Breast epithelium (tissue), 4 donors: ENCODE measurements around the gene SLC31A1. TPM values are rescaled to one million over a fixed set of nuclear protein-coding genes. Genes with fewer than 3 reads are reported as not detected.
"Not testable (repeated sequence)": the region's sequence is repeated elsewhere in the genome, so short reads cannot be mapped to it uniquely, and the experiment has no call there.

Experiments used
- DNase-seq, 2 donors: peaks; one replicate each; pipeline ENCODE4 v3.0.0-alpha.2; 2019; ENCODE audit warnings: low spot score in 2 of 2
- H3K27ac ChIP-seq, 2 donors: fragments of 200-600 bp; sonication (generic) in 1 of 2; one replicate each; pipeline ENCODE4 v1.5.1; 2016 to 2019; ENCODE audit warnings: mild to moderate bottlenecking in 1 of 2
- H3K27me3 ChIP-seq, 2 donors: fragments of 200-600 bp; sonication (generic) in 1 of 2; one replicate each; pipeline versions ENCODE4 v1.5.1 to v1.6.0; 2017 to 2019; ENCODE audit warnings: control low read depth in 1 of 2, mild to moderate bottlenecking in 1 of 2
- H3K36me3 ChIP-seq: fragments of 200-600 bp; one replicate; pipeline ENCODE4 v1.5.1; 2019
- H3K4me1 ChIP-seq, 2 donors: fragments of 200-600 bp; sonication (generic); one replicate each; pipeline ENCODE4 v1.5.1; 2016 to 2019; ENCODE audit warnings: control low read depth in 1 of 2
- H3K4me3 ChIP-seq, 3 donors: fragments of 200-600 bp; sonication (generic); 1 replicate in 2 of 3; 2 replicates in 1 of 3; pipeline ENCODE4 v1.5.1; 2016 to 2019; ENCODE audit warnings: mild to moderate bottlenecking in 3 of 3, moderate library complexity in 2 of 3
- H3K9me3 ChIP-seq, 2 donors: fragments of 200-600 bp; sonication (generic) in 1 of 2; one replicate each; pipeline ENCODE4 v1.5.1; 2016 to 2019; ENCODE audit warnings: control low read depth in 1 of 2
- POLR2A ChIP-seq: fragments of 450-650 bp; IDR thresholded peaks from one replicate; pipeline ENCODE4 v1.6.1; 2016; ENCODE audit warnings: antibody characterized with exemption, mild to moderate bottlenecking, moderate library complexity
- POLR2AphosphoS5 ChIP-seq, 3 donors: sonication (generic); formaldehyde crosslinking; IDR thresholded peaks; one replicate each; pipeline ENCODE4 v1.6.1; 2017; ENCODE audit warnings: antibody characterized with exemption in 3 of 3
- intact Hi-C: fragments of 100-400 bp; cut with DNase I; formaldehyde crosslinking; loops from one replicate; pipeline ENCODE4 v1.15.1; 2023; ENCODE audit warnings: low total_unique reads
- total RNA-seq, 3 donors: library from RNA; depleted of rRNA; stranded (reverse); fragments of >200 nt; gene quantifications; one replicate each; pipeline ENCODE4 v1.1.0, GENCODE V29; 2016
- TF ChIP-seq, protein P1 (sequence below), 3 donors: fragments of 450-650 bp; IDR thresholded peaks; one replicate each; pipeline ENCODE4 v1.5.1; 2016 to 2017; ENCODE audit warnings: antibody characterized with exemption in 3 of 3, mild to moderate bottlenecking in 3 of 3, moderate library complexity in 3 of 3

SLC31A1 gene
- total RNA-seq, 3 donors from 2014 or later: 13.9 to 24.4 (median 18.7) TPM

DNA sequence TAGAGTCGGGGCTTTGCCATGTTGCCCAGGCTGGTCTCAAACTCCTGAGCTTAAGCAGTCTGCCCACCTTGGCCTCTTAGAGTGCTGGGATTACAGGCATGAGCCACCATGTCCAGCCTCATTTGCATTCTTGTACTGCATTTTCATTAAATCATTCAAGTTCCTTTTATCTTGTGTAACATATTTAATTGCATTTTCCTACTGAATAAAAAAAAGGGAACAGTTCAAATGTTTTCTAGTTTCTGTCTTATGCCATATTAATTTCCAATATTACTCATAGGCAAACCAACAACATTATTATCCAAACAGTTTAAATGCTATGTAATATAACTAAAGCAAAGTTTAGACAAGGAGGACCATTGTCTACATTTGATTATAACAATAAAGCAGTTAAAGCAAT, 6.1 kb downstream of the SLC31A1 start:
- no peaks in the 10 kb centered on the region for H3K9me3 ChIP-seq
- H3K4me1 ChIP-seq: peaks cover 0 to 2% of the 10 kb centered on the region in 2 donors
- DNase-seq: no peak
- H3K27ac ChIP-seq: no peak overlapping the region
- intact Hi-C loops: no loop called here
- no peaks in the 10 kb centered on the region for H3K27me3 ChIP-seq
- H3K36me3 ChIP-seq: no peaks in the 10 kb centered on the region
- TF ChIP-seq, protein P1, sequence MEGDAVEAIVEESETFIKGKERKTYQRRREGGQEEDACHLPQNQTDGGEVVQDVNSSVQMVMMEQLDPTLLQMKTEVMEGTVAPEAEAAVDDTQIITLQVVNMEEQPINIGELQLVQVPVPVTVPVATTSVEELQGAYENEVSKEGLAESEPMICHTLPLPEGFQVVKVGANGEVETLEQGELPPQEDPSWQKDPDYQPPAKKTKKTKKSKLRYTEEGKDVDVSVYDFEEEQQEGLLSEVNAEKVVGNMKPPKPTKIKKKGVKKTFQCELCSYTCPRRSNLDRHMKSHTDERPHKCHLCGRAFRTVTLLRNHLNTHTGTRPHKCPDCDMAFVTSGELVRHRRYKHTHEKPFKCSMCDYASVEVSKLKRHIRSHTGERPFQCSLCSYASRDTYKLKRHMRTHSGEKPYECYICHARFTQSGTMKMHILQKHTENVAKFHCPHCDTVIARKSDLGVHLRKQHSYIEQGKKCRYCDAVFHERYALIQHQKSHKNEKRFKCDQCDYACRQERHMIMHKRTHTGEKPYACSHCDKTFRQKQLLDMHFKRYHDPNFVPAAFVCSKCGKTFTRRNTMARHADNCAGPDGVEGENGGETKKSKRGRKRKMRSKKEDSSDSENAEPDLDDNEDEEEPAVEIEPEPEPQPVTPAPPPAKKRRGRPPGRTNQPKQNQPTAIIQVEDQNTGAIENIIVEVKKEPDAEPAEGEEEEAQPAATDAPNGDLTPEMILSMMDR (IDR thresholded peaks at IDR 0.05): no peak
- TF ChIP-seq POLR2A (no peak), POLR2AphosphoS5 (IDR thresholded peaks at IDR 0.05) (no peak)
- no peak overlapping the region for H3K4me3 ChIP-seq

DNA sequence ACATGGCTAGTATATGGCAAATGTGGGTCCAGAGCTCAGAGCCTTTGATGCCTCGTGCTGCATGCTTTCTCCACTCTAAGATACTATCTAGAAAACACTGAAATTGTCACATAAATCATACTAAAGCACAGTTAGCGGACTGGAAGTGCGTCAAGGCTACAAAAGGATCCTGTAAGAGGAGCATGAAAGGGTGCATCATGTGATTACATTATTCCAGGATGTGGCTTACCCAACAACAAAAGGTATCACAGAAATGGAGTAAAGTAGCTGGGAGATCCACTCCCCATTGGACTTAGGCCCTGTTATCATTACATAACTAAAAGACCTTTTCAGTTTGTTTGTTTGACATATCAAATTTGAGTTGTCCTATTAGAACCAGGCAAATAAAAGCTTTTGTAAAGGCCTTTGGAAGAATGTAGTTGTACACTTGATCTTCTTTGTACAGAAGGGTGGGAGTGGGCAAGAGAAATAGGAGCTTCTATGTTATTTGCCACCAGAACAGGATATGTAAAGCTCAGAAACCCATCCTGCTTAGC, 6.9 kb downstream of the SLC31A1 start:
- Histone ChIP-seq H3K9me3 (no peaks in the 10 kb centered on the region), H3K36me3 (no peaks in the 10 kb centered on the region), H3K27me3 (no peaks in the 10 kb centered on the region), H3K4me3 (no peak overlapping the region), H3K27ac (no peak overlapping the region), H3K4me1 (peaks cover 0 to 6% of the 10 kb centered on the region in 2 donors)
- intact Hi-C loops: no loop called here
- DNase-seq: no peak
- TF ChIP-seq POLR2A (no peak), POLR2AphosphoS5 (IDR thresholded peaks at IDR 0.05) (no peak)
- TF ChIP-seq, protein P1 (IDR thresholded peaks at IDR 0.05): no peak

DNA sequence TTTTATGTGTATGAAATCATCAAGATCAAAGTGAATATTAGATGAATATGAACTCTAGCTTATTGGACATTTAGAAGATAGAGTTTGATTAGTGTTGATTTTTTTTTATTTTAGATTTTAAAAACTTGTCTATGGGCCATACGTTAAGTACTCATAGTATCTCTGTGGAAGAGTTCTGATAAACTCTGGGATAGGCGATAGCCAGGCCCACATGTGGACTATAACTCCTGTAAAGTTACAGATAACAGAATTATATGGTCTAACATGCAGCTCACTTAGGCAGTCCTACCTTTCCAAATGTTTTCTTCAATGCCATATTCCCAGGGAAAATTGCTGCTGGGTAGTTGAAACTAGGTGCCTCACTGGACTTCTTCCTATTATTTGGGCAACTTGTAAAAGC, 10.4 kb downstream of the SLC31A1 start:
- no peaks in the 10 kb centered on the region for H3K9me3 ChIP-seq
- no peak overlapping the region for H3K27ac ChIP-seq
- no peak for TF ChIP-seq POLR2A
- no peak for TF ChIP-seq POLR2AphosphoS5 (IDR thresholded peaks at IDR 0.05)
- TF ChIP-seq, protein P1 (IDR thresholded peaks at IDR 0.05): no peak
- no peak overlapping the region for H3K4me3 ChIP-seq
- H3K4me1 ChIP-seq: peaks cover 0 to 6% of the 10 kb centered on the region in 2 donors
- H3K36me3 ChIP-seq: no peaks in the 10 kb centered on the region
- H3K27me3 ChIP-seq: no peaks in the 10 kb centered on the region
- no peak for DNase-seq
- intact Hi-C loops: no loop called here

DNA sequence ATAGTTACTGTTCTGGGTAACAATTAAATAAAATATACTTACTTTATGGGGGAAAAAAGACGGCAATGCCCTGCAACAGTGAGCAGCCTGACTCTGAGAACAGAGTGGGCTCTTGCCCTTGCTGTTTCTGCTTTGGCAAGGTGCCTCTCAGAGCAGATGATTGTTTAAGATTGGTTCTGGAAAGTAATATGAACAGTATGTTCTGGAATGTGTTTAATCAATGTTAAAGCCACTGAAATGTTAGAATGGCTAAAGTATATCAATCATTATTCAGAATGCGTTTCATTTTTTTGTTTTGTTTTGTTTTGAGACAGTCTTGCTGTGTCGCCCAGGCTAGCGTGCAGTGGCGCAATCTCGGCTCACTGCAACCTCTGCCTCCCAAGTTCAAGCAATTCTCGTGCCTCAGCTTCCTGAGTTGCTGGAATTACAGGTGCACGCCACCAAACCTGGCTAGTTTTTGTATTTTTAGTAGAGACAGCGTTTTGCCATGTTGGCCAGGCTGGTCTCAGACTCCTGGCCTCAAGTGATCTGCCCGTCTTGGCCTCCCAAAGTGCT, 14.4 kb downstream of the SLC31A1 start:
- H3K4me1 ChIP-seq, H3K4me3 ChIP-seq, H3K9me3 ChIP-seq, DNase-seq, H3K27me3 ChIP-seq, intact Hi-C loops, H3K36me3 ChIP-seq: not testable (repeated sequence)
- H3K27ac ChIP-seq: peak overlapping the region in 1 of 2 donors; percentile 4

DNA sequence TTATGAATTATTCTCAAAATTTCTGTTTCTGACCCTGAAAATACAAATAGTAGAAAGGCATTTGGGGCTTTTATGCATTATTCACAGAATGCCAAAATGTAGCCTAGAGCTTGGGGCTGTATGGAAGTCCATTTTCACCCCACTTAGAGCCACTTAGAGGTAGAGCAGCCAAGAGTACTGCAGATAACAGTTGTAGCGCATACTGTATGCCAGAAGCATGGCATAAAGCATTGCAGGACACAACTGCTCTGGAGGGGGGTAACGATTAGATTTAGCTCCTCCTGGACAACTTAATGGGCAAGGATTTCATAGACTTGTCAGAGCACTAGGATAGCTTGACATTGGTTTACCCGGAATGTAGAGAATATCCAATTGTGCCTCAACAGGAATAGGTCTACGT, 15.7 kb downstream of the SLC31A1 start:
- Histone ChIP-seq H3K27ac (no peak overlapping the region), H3K4me1 (peaks cover 0 to 6% of the 10 kb centered on the region in 2 donors), H3K9me3 (no peaks in the 10 kb centered on the region), H3K4me3 (no peak overlapping the region), H3K36me3 (no peaks in the 10 kb centered on the region), H3K27me3 (no peaks in the 10 kb centered on the region)
- intact Hi-C loops: no loop called here
- no peak for DNase-seq
- no peak for TF ChIP-seq POLR2A
- no peak for TF ChIP-seq POLR2AphosphoS5 (IDR thresholded peaks at IDR 0.05)
- TF ChIP-seq, protein P1 (IDR thresholded peaks at IDR 0.05): no peak
